HT1080 (cell line): ENCODE results near the gene OR4K5. TPM values are rescaled to one million over a fixed set of nuclear protein-coding genes. Genes with fewer than 3 reads are reported as not detected.

Experiments used
- total RNA-seq: library from RNA; depleted of rRNA; stranded (reverse); fragments of >200 nt; shearing (Covaris generic); gene quantifications from 2 replicates; pipeline ENCODE4 v1.2.3, GENCODE V29; 2014; rRNA removed

Gene OR4K5
- total RNA-seq, 1 experiment from 2014 or later = not detected

Other genes with a start within 250 kb of the OR4K5 start
- gene OR11H2, start 206.7 kb upstream of the OR4K5 start, total RNA-seq = not detected in 2 replicates
- not detected in 2 replicates for gene OR4Q3, start 177.0 kb upstream of the OR4K5 start, total RNA-seq
- gene OR4M1, start 147.1 kb upstream of the OR4K5 start, total RNA-seq = not detected in 2 replicates
- gene OR4N2, start 116.8 kb upstream of the OR4K5 start, total RNA-seq = not detected in 2 replicates
- not detected in 2 replicates for gene OR4K2, start 45.5 kb upstream of the OR4K5 start, total RNA-seq
- gene OR4K1, start 10.3 kb downstream of the OR4K5 start, total RNA-seq = not detected in 2 replicates
- gene OR4K15, start 55.0 kb downstream of the OR4K5 start, total RNA-seq = not detected in 2 replicates
- not detected in 2 replicates for gene OR4Q2, start 81.6 kb downstream of the OR4K5 start, total RNA-seq
- gene OR4K14, start 98.7 kb downstream of the OR4K5 start, total RNA-seq = not detected in 2 replicates
- not detected in 2 replicates for gene OR4K13, start 115.4 kb downstream of the OR4K5 start, total RNA-seq
- not detected in 2 replicates for gene OR4L1, start 139.4 kb downstream of the OR4K5 start, total RNA-seq
- gene OR4K17, start 190.1 kb downstream of the OR4K5 start, total RNA-seq = not detected in 2 replicates
- not detected in 2 replicates for gene OR4N5, start 218.2 kb downstream of the OR4K5 start, total RNA-seq